GM21737 (cell line): ENCODE data around the gene MMP11.

Source experiments
- ATAC-seq: cut with Tn5 transposase; IDR thresholded peaks from one replicate; pipeline ENCODE4 v1.9.1; 2021; ENCODE audit warnings: mild to moderate bottlenecking, moderate library complexity; ENCODE audit not compliant: unreplicated experiment

The MMP11 gene

GRCh38 chr22:23779731-23780130 is 7.1 kb downstream of the MMP11 start:
- ATAC-seq: no peak

GRCh38 chr22:23780146-23780748 is 7.6 kb downstream of the MMP11 start:
- no peak for ATAC-seq

GRCh38 chr22:23781065-23781464 is 8.4 kb downstream of the MMP11 start:
- ATAC-seq: no peak

- no peak for ATAC-seq
Measured at GRCh38 chr22:23781511-23782183, 9.0 kb downstream of the MMP11 start.

- no peak for ATAC-seq
Measured at GRCh38 chr22:23782252-23782651, 9.6 kb downstream of the MMP11 start.

- no peak for ATAC-seq
Measured at GRCh38 chr22:23782703-23783102, 10.1 kb downstream of the MMP11 start.

- ATAC-seq: no peak
Measured at GRCh38 chr22:23783265-23784150, 10.9 kb downstream of the MMP11 start.

GRCh38 chr22:23784215-23784732 is 11.6 kb downstream of the MMP11 start:
- no peak for ATAC-seq

GRCh38 chr22:23786261-23786710 is 13.6 kb downstream of the MMP11 start:
- ATAC-seq: no peak

- ATAC-seq: peak; percentile 66
Measured at GRCh38 chr22:23786752-23787599, 14.3 kb downstream of the MMP11 start, which contains the start of gene SMARCB1. TSS of gene SMARCB1 (plus strand) at chr22:23786966. CDS start at chr22:23787170, 204 bp downstream.

- ATAC-seq: peak; percentile 17
Measured at GRCh38 chr22:23787600-23787896, 14.9 kb downstream of the MMP11 start.

- ATAC-seq: no peak
Measured at GRCh38 chr22:23787910-23788309, 15.3 kb downstream of the MMP11 start.

GRCh38 chr22:23789121-23789520 is 16.5 kb downstream of the MMP11 start:
- ATAC-seq: no peak

GRCh38 chr22:23789638-23790037 is 17.0 kb downstream of the MMP11 start:
- no peak for ATAC-seq

GRCh38 chr22:23790819-23791737 is 18.4 kb downstream of the MMP11 start:
- no peak for ATAC-seq

GRCh38 chr22:23791738-23792645 is 19.3 kb downstream of the MMP11 start:
- no peak for ATAC-seq

- ATAC-seq: no peak
Measured at GRCh38 chr22:23793326-23793725, 20.7 kb downstream of the MMP11 start.

GRCh38 chr22:23796461-23796860 is 23.8 kb downstream of the MMP11 start:
- ATAC-seq: no peak
